A549 (cell line): ENCODE results near the gene ZFYVE9.

Source experiments
- HDAC2 ChIP-seq: fragments of 200-600 bp; sonication (generic); IDR thresholded peaks from 2 replicates; pipeline ENCODE4 v1.6.1; 2016
- KDM5A ChIP-seq: fragments of 200-600 bp; sonication (generic); IDR thresholded peaks from 2 replicates; pipeline ENCODE4 v1.6.1; 2016; ENCODE audit warnings: antibody characterized with exemption, mild to moderate bottlenecking
- MAZ ChIP-seq: fragments of 150-350 bp; IDR thresholded peaks from 2 replicates; pipeline ENCODE4 v1.6.1; 2014; ENCODE audit warnings: antibody characterized with exemption, low read depth, low read length, borderline replicate concordance
- POLR2A ChIP-seq: IDR thresholded peaks from 2 replicates; pipeline ENCODE4 v1.6.1; 2012; ENCODE audit warnings: mild to moderate bottlenecking, low read length
- RARB ChIP-seq: fragments of 250-450 bp; sonication (Bioruptor Pico); IDR thresholded peaks from 2 replicates; pipeline ENCODE4 v1.8.0; 2021; ENCODE audit warnings: mild to moderate bottlenecking, moderate library complexity
- SMC3 ChIP-seq: fragments of >200 bp; sonication (Bioruptor Twin); formaldehyde crosslinking; IDR thresholded peaks from 3 replicates; pipeline ENCODE4 v1.6.1; 2018; ENCODE audit warnings: inconsistent platforms
- TF ChIP-seq, protein P1 (sequence below): fragments of >200 bp; sonication (Bioruptor Twin); formaldehyde crosslinking; IDR thresholded peaks from 3 replicates; pipeline ENCODE4 v1.5.1; 2016
- TF ChIP-seq, protein P2 (sequence below): IDR thresholded peaks from 2 replicates; pipeline ENCODE4 v1.6.1; 2012; ENCODE audit warnings: low read depth, borderline replicate concordance

DNA sequence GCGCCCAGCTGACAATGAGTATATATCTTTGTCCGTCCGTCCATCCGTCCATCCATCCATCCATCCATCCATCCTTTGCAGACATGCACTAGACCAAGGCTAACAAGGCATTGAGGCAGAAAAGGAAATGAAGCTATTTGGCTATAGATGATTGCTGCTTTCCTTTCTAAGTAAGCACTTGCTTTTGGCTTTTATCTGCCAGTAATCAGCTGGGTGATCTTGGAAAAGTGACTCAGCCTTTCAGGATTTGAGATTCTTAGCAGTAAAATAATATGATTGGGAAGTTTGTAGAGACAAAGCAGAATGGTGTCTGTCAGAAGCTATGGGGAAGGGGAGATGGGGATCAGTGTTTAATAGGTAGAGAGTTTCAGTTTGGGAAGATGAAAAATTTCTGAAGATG is 22.7 kb downstream of the ZFYVE9 start:
- no peak for TF ChIP-seq RARB (CRISPR knock-in tag)
- TF ChIP-seq KDM5A = no peak
- TF ChIP-seq, protein P1, sequence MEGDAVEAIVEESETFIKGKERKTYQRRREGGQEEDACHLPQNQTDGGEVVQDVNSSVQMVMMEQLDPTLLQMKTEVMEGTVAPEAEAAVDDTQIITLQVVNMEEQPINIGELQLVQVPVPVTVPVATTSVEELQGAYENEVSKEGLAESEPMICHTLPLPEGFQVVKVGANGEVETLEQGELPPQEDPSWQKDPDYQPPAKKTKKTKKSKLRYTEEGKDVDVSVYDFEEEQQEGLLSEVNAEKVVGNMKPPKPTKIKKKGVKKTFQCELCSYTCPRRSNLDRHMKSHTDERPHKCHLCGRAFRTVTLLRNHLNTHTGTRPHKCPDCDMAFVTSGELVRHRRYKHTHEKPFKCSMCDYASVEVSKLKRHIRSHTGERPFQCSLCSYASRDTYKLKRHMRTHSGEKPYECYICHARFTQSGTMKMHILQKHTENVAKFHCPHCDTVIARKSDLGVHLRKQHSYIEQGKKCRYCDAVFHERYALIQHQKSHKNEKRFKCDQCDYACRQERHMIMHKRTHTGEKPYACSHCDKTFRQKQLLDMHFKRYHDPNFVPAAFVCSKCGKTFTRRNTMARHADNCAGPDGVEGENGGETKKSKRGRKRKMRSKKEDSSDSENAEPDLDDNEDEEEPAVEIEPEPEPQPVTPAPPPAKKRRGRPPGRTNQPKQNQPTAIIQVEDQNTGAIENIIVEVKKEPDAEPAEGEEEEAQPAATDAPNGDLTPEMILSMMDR = no peak
- TF ChIP-seq, protein P2, sequence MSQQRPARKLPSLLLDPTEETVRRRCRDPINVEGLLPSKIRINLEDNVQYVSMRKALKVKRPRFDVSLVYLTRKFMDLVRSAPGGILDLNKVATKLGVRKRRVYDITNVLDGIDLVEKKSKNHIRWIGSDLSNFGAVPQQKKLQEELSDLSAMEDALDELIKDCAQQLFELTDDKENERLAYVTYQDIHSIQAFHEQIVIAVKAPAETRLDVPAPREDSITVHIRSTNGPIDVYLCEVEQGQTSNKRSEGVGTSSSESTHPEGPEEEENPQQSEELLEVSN = no peak
- no peak for TF ChIP-seq POLR2A
- TF ChIP-seq HDAC2 = no peak
- no peak for TF ChIP-seq SMC3
- no peak for TF ChIP-seq MAZ
